ENCODE results near the gene ZNF629.

ZNF629 gene

GRCh38 chr16:30821891-30822290 is 34.9 kb upstream of the ZNF629 start:
- TF ChIP-seq TAF1 (IDR thresholded peaks at IDR 0.05; ENCODE audit: borderline replicate concordance, insufficient read depth, low read length) = no peak
- no peak for TF ChIP-seq SIN3A (IDR thresholded peaks at IDR 0.05; ENCODE audit: borderline replicate concordance, insufficient read depth, low read length)
- no peak for TF ChIP-seq POLR2AphosphoS5 (IDR thresholded peaks at IDR 0.05; ENCODE audit: low read depth, low read length)
- TF ChIP-seq REST (IDR thresholded peaks at IDR 0.05; ENCODE audit: insufficient read depth in 1 of 2, low read depth in 2 of 2, low read length in 2 of 2) = no peak
- no peak for TF ChIP-seq FOXP2 (optimal IDR thresholded peaks at IDR 0.05; ENCODE audit: borderline replicate concordance, extremely low read depth, extremely low read length, insufficient read depth)

- TF ChIP-seq SIN3A (IDR thresholded peaks at IDR 0.05; ENCODE audit: borderline replicate concordance, insufficient read depth, low read length) = no peak
- TF ChIP-seq TAF1 (IDR thresholded peaks at IDR 0.05; ENCODE audit: borderline replicate concordance, insufficient read depth, low read length) = no peak
- no peak for TF ChIP-seq REST (IDR thresholded peaks at IDR 0.05; ENCODE audit: insufficient read depth in 1 of 2, low read depth in 2 of 2, low read length in 2 of 2)
- TF ChIP-seq FOXP2 (optimal IDR thresholded peaks at IDR 0.05; ENCODE audit: borderline replicate concordance, extremely low read depth, extremely low read length, insufficient read depth) = no peak
- TF ChIP-seq POLR2AphosphoS5 (IDR thresholded peaks at IDR 0.05; ENCODE audit: low read depth, low read length) = no peak
Observed at GRCh38 chr16:30820952-30821421, 34.0 kb upstream of the ZNF629 start.

- TF ChIP-seq TAF1 (IDR thresholded peaks at IDR 0.05; ENCODE audit: borderline replicate concordance, insufficient read depth, low read length) = no peak
- no peak for TF ChIP-seq POLR2AphosphoS5 (IDR thresholded peaks at IDR 0.05; ENCODE audit: low read depth, low read length)
- no peak for TF ChIP-seq REST (IDR thresholded peaks at IDR 0.05; ENCODE audit: insufficient read depth in 1 of 2, low read depth in 2 of 2, low read length in 2 of 2)
- no peak for TF ChIP-seq SIN3A (IDR thresholded peaks at IDR 0.05; ENCODE audit: borderline replicate concordance, insufficient read depth, low read length)
- TF ChIP-seq FOXP2 (optimal IDR thresholded peaks at IDR 0.05; ENCODE audit: borderline replicate concordance, extremely low read depth, extremely low read length, insufficient read depth) = no peak
Observed at GRCh38 chr16:30816769-30817168, 29.8 kb upstream of the ZNF629 start.

GRCh38 chr16:30813821-30814189 is 26.8 kb upstream of the ZNF629 start:
- TF ChIP-seq POLR2AphosphoS5 (IDR thresholded peaks at IDR 0.05; ENCODE audit: low read depth, low read length) = no peak
- no peak for TF ChIP-seq SIN3A (IDR thresholded peaks at IDR 0.05; ENCODE audit: borderline replicate concordance, insufficient read depth, low read length)
- no peak for TF ChIP-seq REST (IDR thresholded peaks at IDR 0.05; ENCODE audit: insufficient read depth in 1 of 2, low read depth in 2 of 2, low read length in 2 of 2)
- no peak for TF ChIP-seq TAF1 (IDR thresholded peaks at IDR 0.05; ENCODE audit: borderline replicate concordance, insufficient read depth, low read length)
- no peak for TF ChIP-seq FOXP2 (optimal IDR thresholded peaks at IDR 0.05; ENCODE audit: borderline replicate concordance, extremely low read depth, extremely low read length, insufficient read depth)

GRCh38 chr16:30808146-30808545 is 21.1 kb upstream of the ZNF629 start:
- TF ChIP-seq REST (IDR thresholded peaks at IDR 0.05; ENCODE audit: insufficient read depth in 1 of 2, low read depth in 2 of 2, low read length in 2 of 2) = no peak
- no peak for TF ChIP-seq TAF1 (IDR thresholded peaks at IDR 0.05; ENCODE audit: borderline replicate concordance, insufficient read depth, low read length)
- TF ChIP-seq FOXP2 (optimal IDR thresholded peaks at IDR 0.05; ENCODE audit: borderline replicate concordance, extremely low read depth, extremely low read length, insufficient read depth) = no peak
- TF ChIP-seq SIN3A (IDR thresholded peaks at IDR 0.05; ENCODE audit: borderline replicate concordance, insufficient read depth, low read length) = no peak

All from PFSK-1 (cell line).